GM15510 (cell line): ENCODE results near the gene SYCE3.

Experiments used
- POLR2A ChIP-seq: IDR thresholded peaks from 3 replicates; pipeline ENCODE4 v1.6.1; 2011; ENCODE audit warnings: borderline replicate concordance; ENCODE audit not compliant: insufficient read length; ENCODE audit errors: extremely low read depth

Gene SYCE3

GRCh38 chr22:50603511-50604255 is 41.0 kb upstream of the SYCE3 start:
- no peak for TF ChIP-seq POLR2A

- TF ChIP-seq POLR2A: no peak
Measured at GRCh38 chr22:50602338-50602700, 39.6 kb upstream of the SYCE3 start.

- no peak for TF ChIP-seq POLR2A
Measured at GRCh38 chr22:50601669-50602337, 39.1 kb upstream of the SYCE3 start.

GRCh38 chr22:50600967-50601668 is 38.4 kb upstream of the SYCE3 start:
- TF ChIP-seq POLR2A: no peak

DNA sequence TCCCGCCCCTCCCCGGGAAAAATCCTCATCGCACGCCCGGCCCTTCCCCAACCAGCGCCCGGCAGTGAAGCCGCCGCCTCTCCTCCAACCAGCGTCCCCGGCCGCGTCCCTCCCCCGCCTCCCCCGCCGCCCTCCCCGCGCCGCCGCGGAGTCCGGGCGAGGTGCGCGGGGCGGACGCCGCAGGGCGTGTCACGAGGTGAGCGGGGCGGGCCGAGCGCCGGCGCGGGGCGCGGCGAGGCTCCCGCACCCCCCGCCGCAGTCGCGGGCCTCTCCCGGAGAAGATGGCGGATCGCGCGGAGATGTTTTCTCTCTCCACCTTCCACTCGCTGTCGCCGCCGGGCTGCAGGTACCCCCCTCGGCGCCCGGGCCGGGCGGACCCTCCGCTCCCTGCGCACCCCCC is 37.8 kb upstream of the SYCE3 start, which contains the start of gene MAPK8IP2:
Gene MAPK8IP2 (plus strand): TSS at position 256 of the 400 bp plus-strand sequence. CDS start 26 bp downstream, at position 282.
- no peak for TF ChIP-seq POLR2A

- no peak for TF ChIP-seq POLR2A
Measured at GRCh38 chr22:50599816-50600455, 37.2 kb upstream of the SYCE3 start.

GRCh38 chr22:50597097-50597496 is 34.4 kb upstream of the SYCE3 start:
- TF ChIP-seq POLR2A: no peak

GRCh38 chr22:50595189-50595588 is 32.5 kb upstream of the SYCE3 start:
- TF ChIP-seq POLR2A: no peak

DNA sequence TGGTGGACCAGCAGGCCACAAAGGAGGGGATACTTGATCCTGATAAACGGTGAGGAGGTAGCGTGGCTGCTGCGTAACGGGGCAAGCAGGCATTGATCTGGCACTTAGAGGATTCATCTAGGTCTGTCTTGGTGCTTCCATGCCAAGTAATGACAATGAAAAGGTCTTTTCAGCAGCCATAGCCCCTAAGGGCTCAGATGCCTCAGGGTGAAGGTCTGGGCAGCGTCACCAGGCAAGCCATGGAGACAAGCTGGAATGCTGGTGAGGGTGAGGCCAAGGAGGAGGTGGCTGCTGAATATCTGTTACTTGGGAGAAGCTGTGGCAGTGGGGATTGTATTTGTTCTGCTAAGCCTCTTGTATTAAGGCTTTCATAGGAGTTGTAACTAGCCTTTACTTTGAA is 24.7 kb upstream of the SYCE3 start:
- TF ChIP-seq POLR2A: no peak

DNA sequence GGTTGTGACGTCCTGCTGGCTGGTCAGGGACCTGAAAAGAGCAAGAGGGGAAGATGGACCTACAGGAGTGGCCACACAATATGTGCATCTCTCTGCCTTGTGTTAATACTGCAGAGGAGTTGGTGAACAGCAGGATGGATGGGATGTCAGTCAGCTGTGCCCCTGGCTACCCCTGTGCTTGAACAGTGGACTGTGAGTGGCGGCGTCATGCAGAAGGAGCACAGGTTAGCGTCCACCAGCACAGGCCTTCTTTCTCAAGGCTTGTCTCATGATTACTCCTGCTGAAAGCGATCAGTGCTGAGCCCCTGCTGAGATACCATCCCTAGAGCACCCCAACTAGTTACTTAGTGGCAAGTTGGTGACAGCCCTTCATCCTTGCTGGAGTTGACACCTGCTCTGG is 23.7 kb upstream of the SYCE3 start:
- no peak for TF ChIP-seq POLR2A

GRCh38 chr22:50585781-50586180 is 23.1 kb upstream of the SYCE3 start:
- no peak for TF ChIP-seq POLR2A

- TF ChIP-seq POLR2A: no peak
Measured at GRCh38 chr22:50585238-50585637, 22.5 kb upstream of the SYCE3 start.

DNA sequence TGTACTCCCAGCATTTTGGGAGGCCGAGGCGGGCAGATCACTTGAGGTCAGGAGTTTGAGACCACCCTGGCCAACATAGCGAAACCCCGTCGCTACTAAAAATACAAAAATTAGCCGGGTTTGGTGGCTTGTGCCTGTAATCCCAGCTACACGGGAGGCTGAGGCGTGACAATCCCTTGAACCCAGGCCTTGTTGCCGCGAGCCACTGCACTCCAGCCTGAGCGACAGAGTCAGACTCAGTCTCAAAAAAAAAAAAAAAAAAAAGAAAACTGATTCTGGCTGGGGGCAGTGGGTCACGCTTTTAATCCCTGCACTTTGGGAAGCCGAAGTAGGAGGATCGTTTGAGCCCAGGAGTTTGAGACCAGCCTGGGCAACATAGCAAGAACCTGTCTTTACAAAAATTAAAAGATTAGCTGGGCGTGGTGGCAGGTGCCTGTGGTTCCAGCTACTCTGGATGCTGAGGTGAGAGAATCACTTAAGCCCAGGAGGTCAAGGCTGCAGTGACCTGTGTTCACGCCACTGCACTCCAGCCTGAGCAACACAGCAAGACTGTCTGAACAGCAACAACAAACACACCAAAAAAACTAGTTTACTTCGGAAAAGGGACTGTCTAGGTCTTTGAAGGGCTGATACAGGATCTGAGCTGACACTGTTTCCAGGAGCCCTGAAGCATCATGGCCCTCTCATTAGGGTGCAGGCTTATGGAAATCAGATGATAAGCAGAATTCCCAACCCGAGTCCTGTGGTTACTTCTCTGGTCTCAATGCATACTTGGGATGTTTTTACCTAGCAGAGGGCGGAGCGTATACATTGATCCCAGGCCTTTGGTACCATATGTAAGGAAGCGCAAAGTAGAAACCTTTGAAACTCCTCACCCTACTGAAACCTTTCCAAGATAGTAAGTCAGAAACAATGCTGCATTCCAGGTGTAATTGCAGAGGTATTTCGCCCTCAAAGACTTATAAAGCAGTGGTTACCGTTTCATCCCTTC is 21.7 kb upstream of the SYCE3 start:
- no peak for TF ChIP-seq POLR2A

DNA sequence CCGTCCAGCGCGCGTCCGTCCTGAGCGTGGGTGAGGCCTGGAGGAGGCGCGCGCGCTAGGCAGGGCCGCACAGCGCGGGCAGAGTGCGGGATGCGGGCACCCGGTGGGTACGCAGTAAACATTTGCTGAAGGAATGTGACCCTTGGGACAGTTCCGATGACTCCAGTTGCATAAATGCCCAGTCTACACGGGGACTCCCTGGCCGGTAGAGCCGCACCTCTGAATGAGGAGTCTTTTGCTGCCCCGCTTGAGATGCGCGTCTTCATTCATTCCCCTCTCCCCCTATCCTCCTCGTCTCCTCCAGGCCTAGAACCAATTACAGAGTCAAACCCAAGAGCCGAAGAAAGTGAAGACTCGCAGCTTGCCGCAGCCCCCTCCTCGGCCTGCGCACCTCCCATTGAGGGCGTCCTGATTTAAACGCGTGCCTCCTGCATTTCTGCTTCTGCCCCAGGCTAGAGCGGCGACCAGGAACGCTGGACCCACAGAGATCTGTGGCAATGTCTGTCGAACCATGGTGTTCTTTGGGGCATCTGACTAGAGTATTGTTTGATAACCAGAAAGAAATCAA is 20.7 kb upstream of the SYCE3 start:
- no peak for TF ChIP-seq POLR2A

- peak; percentile 68 for TF ChIP-seq POLR2A
Measured at GRCh38 chr22:50582493-50583293, 20.0 kb upstream of the SYCE3 start, which contains the start of gene CHKB. Gene CHKB (minus strand): TSS chr22:50582849. CDS start chr22:50582781, 68 bp downstream.
